HepG2 (cell line): Measurements from ENCODE around the gene MT1A. TPM values are rescaled to one million over a fixed set of nuclear protein-coding genes. Genes with fewer than 3 reads are reported as not detected.

Source experiments
- GABPB1 ChIP-seq: IDR thresholded peaks from 2 replicates; pipeline ENCODE4 v1.6.1; 2016; ENCODE audit warnings: mild to moderate bottlenecking, missing genetic modification reagents, moderate library complexity, missing compliant biosample characterization
- MAFG ChIP-seq: sonication (generic); formaldehyde crosslinking; IDR thresholded peaks from 2 replicates; pipeline ENCODE4 v1.5.1; 2020; ENCODE audit warnings: mild to moderate bottlenecking, missing genetic modification reagents
- SIN3B ChIP-seq: fragments of 150-350 bp; IDR thresholded peaks from 2 replicates; pipeline ENCODE4 v1.6.1; 2014; ENCODE audit warnings: low read length
- SMAD1 ChIP-seq: sonication (generic); formaldehyde crosslinking; IDR thresholded peaks from 2 replicates; pipeline ENCODE4 v1.4.0; 2020; ENCODE audit warnings: missing genetic modification reagents, low read depth, mild to moderate bottlenecking, borderline replicate concordance
- ZBTB38 ChIP-seq: sonication (generic); formaldehyde crosslinking; IDR thresholded peaks from 2 replicates; pipeline ENCODE4 v1.5.1; 2020; ENCODE audit warnings: mild to moderate bottlenecking, missing genetic modification reagents
- ZNF772 ChIP-seq: sonication (generic); formaldehyde crosslinking; IDR thresholded peaks from 2 replicates; pipeline ENCODE4 v1.5.0; 2020; ENCODE audit warnings: mild to moderate bottlenecking, missing genetic modification reagents
- ZNF775 ChIP-seq: sonication (generic); formaldehyde crosslinking; IDR thresholded peaks from 2 replicates; pipeline ENCODE4 v1.4.0; 2020; ENCODE audit warnings: missing genetic modification reagents, mild to moderate bottlenecking, moderate library complexity, borderline replicate concordance
- ZNF841 ChIP-seq: sonication (generic); formaldehyde crosslinking; IDR thresholded peaks from 2 replicates; pipeline ENCODE4 v1.8.1; 2023; ENCODE audit warnings: missing genetic modification reagents, borderline replicate concordance
- polyA plus RNA-seq, 8 experiments: library from polyadenylated mRNA; depleted of rRNA in 3 of 8; stranded (reverse) in 7 of 8; unstranded in 1 of 8; fragments of >200 nt; fragmentation: Illumina TruSeq in 4 of 8; extraction: Trizol in 4 of 8; gene quantifications; 2 replicates each; pipeline versions ENCODE4 v1.2.1 to v1.2.3, GENCODE V29; 2011 to 2016; ENCODE audit warnings: low read depth in 4 of 8, missing spikeins in 1 of 8, mixed read lengths in 1 of 8; ENCODE audit not compliant: insufficient read depth in 1 of 8
- total RNA-seq, 5 experiments: library from RNA; depleted of rRNA; stranded (reverse); fragments of >200 nt; fragmentation: Illumina TruSeq; extraction: Trizol; gene quantifications; 2 replicates each; pipeline ENCODE4 v1.2.3, GENCODE V29; 2016; ENCODE audit warnings: low read depth in 1 of 5
- TF ChIP-seq, protein P1 (sequence below), 2 experiments: sonication (generic) in 1 of 2; formaldehyde crosslinking in 1 of 2; IDR thresholded peaks; 2 replicates each; pipeline versions ENCODE4 v1.5.1 to v1.6.1; 2011 to 2020; ENCODE audit warnings: borderline replicate concordance in 1 of 2, low read depth in 1 of 2, low read length in 1 of 2, mild to moderate bottlenecking in 1 of 2, missing genetic modification reagents in 1 of 2, moderate library complexity in 1 of 2
- TF ChIP-seq, protein P2 (sequence below): sonication (generic); formaldehyde crosslinking; IDR thresholded peaks from 2 replicates; pipeline ENCODE4 v1.5.1; 2020; ENCODE audit warnings: mild to moderate bottlenecking, moderate library complexity, missing genetic modification reagents
- TF ChIP-seq, protein P3 (sequence below): sonication (generic); formaldehyde crosslinking; IDR thresholded peaks from 2 replicates; pipeline ENCODE4 v1.4.0; 2020; ENCODE audit warnings: missing genetic modification reagents, mild to moderate bottlenecking, borderline replicate concordance
- TF ChIP-seq, protein P4 (sequence below): conservative IDR thresholded peaks from 2 replicates; pipeline ENCODE4 v1.6.1; 2018; ENCODE audit warnings: missing genetic modification reagents
- TF ChIP-seq, protein P5 (sequence below): sonication (generic); formaldehyde crosslinking; IDR thresholded peaks from 2 replicates; pipeline ENCODE4 v1.4.0; 2020; ENCODE audit warnings: mild to moderate bottlenecking, missing genetic modification reagents
- TF ChIP-seq, protein P6 (sequence below): sonication (generic); formaldehyde crosslinking; IDR thresholded peaks from 2 replicates; pipeline ENCODE4 v1.5.1; 2020; ENCODE audit warnings: missing genetic modification reagents, mild to moderate bottlenecking, borderline replicate concordance

The MT1A gene
- total and polyA plus RNA-seq, 2 of the 13 experiments (the other 11 are each of a cell fraction or from before 2014, with no cell fraction given): 8.3 to 10.4 TPM

DNA sequence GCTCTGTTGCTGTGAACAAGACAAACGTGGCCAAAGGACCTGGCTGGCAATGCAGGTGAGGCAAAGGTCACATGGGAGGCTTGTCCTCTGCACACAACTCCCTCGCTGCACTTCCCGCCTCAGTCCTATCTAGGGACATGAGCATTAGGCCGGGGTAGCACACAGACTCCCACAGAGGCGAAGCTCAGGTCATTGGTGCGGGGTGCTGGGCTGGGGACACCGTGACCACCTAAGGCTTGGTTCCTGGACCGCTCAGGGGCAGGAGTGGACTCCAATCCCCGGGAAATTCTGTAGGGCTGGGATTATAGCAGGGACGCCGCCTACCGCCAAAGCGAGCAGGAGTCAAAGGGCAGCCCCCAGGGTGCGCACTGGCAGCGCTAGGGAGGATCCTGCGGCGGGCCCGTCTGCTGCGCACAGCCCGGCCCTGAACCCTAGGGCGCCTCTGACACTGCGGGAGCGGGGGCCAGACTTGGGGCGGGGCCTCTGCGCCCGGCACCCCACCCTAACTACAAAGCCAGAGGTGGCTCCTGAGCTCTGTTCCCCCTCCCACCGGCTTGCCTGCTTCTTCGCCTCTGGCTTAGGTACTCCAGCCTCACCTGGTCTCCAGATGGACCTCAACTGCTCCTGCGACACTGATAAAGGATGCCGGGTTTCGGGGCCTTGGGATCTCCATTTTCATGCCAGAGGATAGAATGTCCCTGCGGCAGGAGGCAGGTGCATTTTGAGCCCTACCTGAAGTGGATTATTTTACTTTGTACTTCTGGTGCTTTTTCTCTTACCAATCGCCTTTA is 9.4 kb downstream of the MT1A start (continued):
- TF ChIP-seq, protein P1, sequence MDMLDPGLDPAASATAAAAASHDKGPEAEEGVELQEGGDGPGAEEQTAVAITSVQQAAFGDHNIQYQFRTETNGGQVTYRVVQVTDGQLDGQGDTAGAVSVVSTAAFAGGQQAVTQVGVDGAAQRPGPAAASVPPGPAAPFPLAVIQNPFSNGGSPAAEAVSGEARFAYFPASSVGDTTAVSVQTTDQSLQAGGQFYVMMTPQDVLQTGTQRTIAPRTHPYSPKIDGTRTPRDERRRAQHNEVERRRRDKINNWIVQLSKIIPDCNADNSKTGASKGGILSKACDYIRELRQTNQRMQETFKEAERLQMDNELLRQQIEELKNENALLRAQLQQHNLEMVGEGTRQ (IDR thresholded peaks at IDR 0.05; ENCODE audit: low read depth, low read length): no peak
- TF ChIP-seq, protein P1 (CRISPR knock-in tag; IDR thresholded peaks at IDR 0.05; ENCODE audit: borderline replicate concordance): 0 out of 2 replicates have a peak, but pooled peaks have one; percentile 38
- TF ChIP-seq ZNF772 (CRISPR knock-in tag) (0 out of 2 replicates have a peak, but pooled peaks have one; percentile 26), ZNF841 (CRISPR knock-in tag) (no peak), SMAD1 (no peak), MAFG (CRISPR knock-in tag) (no peak), ZBTB38 (no peak), SIN3B (no peak), GABPB1 (CRISPR knock-in tag) (peak; percentile 41; the same call in 1 of the 2 replicates), ZNF775 (no peak)
- TF ChIP-seq, protein P2, sequence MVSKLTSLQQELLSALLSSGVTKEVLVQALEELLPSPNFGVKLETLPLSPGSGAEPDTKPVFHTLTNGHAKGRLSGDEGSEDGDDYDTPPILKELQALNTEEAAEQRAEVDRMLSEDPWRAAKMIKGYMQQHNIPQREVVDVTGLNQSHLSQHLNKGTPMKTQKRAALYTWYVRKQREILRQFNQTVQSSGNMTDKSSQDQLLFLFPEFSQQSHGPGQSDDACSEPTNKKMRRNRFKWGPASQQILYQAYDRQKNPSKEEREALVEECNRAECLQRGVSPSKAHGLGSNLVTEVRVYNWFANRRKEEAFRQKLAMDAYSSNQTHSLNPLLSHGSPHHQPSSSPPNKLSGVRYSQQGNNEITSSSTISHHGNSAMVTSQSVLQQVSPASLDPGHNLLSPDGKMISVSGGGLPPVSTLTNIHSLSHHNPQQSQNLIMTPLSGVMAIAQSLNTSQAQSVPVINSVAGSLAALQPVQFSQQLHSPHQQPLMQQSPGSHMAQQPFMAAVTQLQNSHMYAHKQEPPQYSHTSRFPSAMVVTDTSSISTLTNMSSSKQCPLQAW (CRISPR knock-in tag): no peak
- TF ChIP-seq, protein P3, sequence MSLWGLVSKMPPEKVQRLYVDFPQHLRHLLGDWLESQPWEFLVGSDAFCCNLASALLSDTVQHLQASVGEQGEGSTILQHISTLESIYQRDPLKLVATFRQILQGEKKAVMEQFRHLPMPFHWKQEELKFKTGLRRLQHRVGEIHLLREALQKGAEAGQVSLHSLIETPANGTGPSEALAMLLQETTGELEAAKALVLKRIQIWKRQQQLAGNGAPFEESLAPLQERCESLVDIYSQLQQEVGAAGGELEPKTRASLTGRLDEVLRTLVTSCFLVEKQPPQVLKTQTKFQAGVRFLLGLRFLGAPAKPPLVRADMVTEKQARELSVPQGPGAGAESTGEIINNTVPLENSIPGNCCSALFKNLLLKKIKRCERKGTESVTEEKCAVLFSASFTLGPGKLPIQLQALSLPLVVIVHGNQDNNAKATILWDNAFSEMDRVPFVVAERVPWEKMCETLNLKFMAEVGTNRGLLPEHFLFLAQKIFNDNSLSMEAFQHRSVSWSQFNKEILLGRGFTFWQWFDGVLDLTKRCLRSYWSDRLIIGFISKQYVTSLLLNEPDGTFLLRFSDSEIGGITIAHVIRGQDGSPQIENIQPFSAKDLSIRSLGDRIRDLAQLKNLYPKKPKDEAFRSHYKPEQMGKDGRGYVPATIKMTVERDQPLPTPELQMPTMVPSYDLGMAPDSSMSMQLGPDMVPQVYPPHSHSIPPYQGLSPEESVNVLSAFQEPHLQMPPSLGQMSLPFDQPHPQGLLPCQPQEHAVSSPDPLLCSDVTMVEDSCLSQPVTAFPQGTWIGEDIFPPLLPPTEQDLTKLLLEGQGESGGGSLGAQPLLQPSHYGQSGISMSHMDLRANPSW (CRISPR knock-in tag): no peak
- TF ChIP-seq, protein P4, sequence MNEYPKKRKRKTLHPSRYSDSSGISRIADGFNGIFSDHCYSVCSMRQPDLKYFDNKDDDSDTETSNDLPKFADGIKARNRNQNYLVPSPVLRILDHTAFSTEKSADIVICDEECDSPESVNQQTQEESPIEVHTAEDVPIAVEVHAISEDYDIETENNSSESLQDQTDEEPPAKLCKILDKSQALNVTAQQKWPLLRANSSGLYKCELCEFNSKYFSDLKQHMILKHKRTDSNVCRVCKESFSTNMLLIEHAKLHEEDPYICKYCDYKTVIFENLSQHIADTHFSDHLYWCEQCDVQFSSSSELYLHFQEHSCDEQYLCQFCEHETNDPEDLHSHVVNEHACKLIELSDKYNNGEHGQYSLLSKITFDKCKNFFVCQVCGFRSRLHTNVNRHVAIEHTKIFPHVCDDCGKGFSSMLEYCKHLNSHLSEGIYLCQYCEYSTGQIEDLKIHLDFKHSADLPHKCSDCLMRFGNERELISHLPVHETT (CRISPR knock-in tag): no peak
- TF ChIP-seq, protein P5, sequence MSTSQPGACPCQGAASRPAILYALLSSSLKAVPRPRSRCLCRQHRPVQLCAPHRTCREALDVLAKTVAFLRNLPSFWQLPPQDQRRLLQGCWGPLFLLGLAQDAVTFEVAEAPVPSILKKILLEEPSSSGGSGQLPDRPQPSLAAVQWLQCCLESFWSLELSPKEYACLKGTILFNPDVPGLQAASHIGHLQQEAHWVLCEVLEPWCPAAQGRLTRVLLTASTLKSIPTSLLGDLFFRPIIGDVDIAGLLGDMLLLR (CRISPR knock-in tag): no peak; the same call in 1 of the 2 replicates
- TF ChIP-seq, protein P6, sequence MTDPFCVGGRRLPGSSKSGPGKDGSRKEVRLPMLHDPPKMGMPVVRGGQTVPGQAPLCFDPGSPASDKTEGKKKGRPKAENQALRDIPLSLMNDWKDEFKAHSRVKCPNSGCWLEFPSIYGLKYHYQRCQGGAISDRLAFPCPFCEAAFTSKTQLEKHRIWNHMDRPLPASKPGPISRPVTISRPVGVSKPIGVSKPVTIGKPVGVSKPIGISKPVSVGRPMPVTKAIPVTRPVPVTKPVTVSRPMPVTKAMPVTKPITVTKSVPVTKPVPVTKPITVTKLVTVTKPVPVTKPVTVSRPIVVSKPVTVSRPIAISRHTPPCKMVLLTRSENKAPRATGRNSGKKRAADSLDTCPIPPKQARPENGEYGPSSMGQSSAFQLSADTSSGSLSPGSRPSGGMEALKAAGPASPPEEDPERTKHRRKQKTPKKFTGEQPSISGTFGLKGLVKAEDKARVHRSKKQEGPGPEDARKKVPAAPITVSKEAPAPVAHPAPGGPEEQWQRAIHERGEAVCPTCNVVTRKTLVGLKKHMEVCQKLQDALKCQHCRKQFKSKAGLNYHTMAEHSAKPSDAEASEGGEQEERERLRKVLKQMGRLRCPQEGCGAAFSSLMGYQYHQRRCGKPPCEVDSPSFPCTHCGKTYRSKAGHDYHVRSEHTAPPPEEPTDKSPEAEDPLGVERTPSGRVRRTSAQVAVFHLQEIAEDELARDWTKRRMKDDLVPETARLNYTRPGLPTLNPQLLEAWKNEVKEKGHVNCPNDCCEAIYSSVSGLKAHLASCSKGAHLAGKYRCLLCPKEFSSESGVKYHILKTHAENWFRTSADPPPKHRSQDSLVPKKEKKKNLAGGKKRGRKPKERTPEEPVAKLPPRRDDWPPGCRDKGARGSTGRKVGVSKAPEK (CRISPR knock-in tag): 0 out of 2 replicates have a peak, but pooled peaks have one; percentile 52
